T-helper 1 cell (primary cell): ENCODE measurements around the gene WDR48.

Source experiments
- DNase-seq, 5 donors: peaks; one replicate each; pipeline ENCODE4 v3.0.0-alpha.2; 2012 to 2020

WDR48 gene

GRCh38 chr3:39102504-39103323 lies 50.9 kb downstream of the WDR48 start:
- DNase-seq, result no peak

DNA sequence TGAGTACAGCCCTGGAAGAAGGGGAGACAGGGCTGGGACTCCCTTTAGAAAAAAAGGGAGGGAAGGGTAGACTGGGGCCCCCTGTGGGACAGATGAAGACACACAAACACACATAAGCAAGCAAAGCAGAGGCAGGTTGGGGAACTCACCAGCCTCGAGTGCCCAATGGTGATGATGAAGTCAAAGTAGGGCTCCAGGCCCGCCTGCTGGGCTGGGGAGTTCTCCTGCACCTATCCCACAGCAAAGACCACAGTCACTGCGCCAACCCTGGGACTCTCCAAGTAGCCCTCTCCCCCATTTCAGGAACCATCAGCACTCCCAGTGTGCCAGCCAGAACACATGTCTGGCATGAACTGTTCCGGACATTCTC lies 51.5 kb downstream of the WDR48 start:
- DNase-seq, result peak in 1 of 5 donors; percentile 27

- DNase-seq, result no peak
Measured at GRCh38 chr3:39103791-39104552, 52.2 kb downstream of the WDR48 start.

GRCh38 chr3:39104961-39105686 lies 53.3 kb downstream of the WDR48 start:
- DNase-seq, result no peak

DNA sequence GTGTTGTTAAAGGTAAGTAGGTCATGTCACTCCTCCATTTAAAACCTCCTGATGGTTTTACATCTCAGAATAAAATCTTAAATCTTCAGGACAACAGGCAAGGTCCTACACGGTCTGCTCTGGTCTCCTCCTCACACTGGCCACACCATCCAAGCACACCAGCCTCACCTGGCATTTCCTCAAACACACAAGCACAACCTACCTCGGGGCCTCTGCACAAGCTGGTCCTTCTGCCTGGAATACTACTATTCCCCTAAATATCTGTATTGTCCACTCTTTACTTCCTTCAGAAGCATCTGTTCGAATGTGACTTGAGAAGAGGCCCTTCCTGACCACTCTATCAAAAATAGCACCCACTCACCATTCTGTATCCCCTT lies 53.9 kb downstream of the WDR48 start:
- DNase-seq, result no peak

- DNase-seq, result no peak
Measured at GRCh38 chr3:39106281-39106811, 54.5 kb downstream of the WDR48 start.

DNA sequence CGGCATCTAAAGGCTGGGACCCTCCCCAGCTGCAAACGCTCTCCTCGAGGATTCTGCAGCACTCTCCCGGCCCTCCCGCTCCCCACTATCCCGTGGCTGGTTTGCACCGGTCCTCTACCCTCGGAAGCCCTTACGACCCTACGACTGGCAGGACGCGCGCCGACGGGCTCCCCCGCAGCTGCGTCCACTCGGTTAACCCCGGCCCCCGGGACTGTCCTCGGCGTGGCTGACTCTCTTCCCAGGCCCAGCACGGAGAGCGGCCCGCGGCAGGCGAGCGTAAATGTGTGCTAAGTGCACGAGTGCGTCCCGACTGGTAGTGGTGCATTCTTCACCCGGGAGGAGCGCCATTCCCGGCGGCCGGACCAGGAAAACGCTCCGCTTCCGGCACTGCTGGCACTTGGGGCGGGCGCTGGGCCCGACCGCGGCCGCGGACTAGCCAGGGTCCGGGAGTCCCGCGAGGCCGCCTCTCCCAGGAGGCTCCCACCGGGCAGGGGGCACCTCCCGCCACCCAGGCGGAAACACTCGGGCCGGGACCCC lies 55.1 kb downstream of the WDR48 start:
- DNase-seq, result peak in 1 of 5 donors; percentile 13

- DNase-seq, result peak; percentile 49 to 74 (median 56)
Measured at GRCh38 chr3:39107388-39108199, 55.8 kb downstream of the WDR48 start, which contains the start of the genes GORASP1 and TTC21A. Gene GORASP1 (minus strand): TSS chr3:39107627. CDS start chr3:39107541, 86 bp downstream. Gene TTC21A (plus strand): TSS chr3:39107680. CDS start chr3:39107838, 158 bp downstream.

DNA sequence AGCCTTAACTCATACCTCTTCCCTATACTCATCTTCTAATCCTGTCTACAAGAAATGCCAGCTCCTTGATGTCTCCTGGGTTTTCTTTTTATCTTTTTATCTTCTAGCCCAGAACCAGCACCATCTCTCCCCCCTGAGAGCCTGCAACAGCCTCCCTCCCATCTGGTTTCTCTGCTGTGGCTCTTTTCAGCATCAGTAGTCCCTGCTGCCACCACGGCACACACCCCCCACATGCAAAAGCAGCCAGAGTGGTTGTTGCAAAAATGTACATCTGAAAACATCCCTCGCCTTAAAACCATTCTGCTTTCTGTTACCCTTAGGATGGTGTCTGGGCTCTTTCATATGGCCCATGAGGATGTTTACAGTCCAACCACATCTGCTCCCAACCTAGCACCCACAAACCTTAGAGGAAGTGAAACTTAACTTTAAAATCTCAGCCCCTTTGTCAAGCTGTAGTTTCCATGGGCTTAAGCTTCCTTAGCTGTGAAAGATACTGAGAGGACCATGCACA lies 56.4 kb downstream of the WDR48 start:
- peak in 1 of 5 donors; percentile 84 for DNase-seq

GRCh38 chr3:39109086-39109485 lies 57.3 kb downstream of the WDR48 start:
- DNase-seq, result no peak

- DNase-seq, result no peak
Measured at GRCh38 chr3:39110041-39110639, 58.3 kb downstream of the WDR48 start.

- no peak for DNase-seq
Measured at GRCh38 chr3:39112113-39112512, 60.3 kb downstream of the WDR48 start.

GRCh38 chr3:39112535-39112934 lies 60.7 kb downstream of the WDR48 start:
- DNase-seq, result no peak

DNA sequence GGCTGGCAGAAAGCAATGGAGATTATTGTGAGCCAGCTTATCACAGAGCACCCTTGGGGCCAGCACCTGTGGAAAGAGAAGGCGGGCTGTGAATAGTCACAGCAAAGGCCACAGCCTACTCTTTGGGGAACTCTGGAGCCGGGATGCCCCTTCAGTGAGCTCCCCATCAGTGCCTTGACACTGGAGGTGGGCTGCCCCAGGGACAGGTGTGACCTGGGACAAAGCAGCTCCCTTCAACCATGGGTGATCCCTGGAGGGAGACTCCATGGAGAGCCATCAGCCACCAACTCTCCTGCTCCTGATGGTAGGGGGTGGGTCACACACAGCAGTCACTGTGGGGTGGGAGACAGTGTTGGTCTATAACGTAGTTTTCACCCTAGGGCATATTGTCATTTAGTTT lies 61.5 kb downstream of the WDR48 start:
- no peak for DNase-seq

DNA sequence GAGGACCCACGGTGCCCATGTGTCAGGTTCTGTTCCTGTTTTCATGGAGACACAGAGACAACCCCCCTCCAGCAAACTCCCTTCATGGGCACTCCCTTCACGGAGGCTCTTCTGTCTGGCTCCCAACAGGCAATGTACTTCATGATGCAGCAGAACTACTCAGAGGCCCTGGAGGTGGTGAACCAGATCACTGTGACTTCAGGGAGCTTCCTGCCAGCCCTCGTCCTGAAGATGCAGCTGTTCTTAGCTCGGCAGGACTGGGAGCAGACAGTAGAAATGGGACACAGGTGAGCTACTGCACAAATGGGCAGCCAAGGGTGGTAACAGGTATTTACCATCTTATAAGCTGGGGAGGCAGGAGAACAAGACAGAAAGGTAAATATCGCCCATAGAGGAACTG lies 62.6 kb downstream of the WDR48 start:
- no peak for DNase-seq

GRCh38 chr3:39115870-39116269 lies 64.1 kb downstream of the WDR48 start:
- DNase-seq, result no peak

- DNase-seq, result no peak
Measured at GRCh38 chr3:39118079-39118478, 66.3 kb downstream of the WDR48 start.

DNA sequence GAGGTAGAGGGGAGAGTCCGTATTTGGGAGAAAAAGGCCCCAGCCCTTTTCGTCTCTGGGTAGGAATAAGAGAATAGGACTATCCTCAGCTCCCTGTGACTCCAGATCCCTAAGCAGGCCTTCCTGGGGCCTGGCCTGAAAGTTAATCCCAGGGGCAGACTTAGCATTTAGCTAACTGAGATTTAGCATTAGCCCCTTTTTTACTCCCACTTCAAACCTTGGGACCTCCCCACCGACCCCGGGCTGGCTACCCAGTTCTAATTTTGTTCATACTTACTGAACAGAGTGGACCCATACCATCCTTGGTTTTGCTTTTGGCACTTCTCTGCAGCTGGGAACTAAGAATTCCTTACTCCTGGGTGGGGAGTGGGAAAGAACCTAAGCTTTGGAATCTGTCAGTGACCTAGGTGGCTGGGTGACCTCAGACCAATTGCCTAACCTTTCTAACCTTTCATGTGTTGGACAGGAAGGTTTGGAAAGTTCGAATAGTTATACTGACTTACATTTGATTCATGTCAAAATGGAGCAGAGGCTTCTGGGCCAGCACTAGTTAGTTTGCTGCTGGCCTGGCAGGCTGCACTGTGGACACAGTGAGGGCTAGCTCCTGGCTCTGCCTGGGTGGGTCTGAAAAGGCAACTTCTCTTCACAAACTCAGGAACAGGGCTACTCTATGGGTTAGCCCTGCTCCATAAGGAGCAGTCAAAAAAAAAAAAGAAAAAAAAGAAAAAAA lies 67.3 kb downstream of the WDR48 start:
- no peak for DNase-seq

DNA sequence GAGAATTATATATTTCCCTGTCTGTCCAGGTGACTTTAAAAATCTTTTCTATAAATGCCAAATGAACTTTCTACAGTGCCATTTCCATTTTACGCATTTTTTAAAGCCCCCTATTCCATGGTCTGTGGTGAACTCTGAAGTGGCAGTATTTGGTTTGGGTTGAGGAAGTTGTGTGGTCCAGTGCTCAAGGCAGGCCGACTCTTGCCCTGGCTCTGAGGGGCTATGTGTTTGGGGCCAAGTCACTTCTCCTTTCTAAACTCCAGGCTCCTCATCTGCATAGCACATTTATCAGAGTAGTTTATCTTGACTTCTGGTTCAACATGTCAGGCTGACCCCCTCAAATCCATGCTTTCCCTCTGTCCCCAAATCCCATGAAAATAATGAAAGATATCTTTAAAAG lies 69.8 kb downstream of the WDR48 start:
- DNase-seq, result no peak

- DNase-seq, result no peak
Measured at GRCh38 chr3:39122813-39123212, 71.0 kb downstream of the WDR48 start.
